ENCODE measurements around the gene SLC7A11.
"Not testable (repeated sequence)": the region's sequence is repeated elsewhere in the genome, so short reads cannot be mapped to it uniquely, and the experiment has no call there.

Gene SLC7A11

DNA sequence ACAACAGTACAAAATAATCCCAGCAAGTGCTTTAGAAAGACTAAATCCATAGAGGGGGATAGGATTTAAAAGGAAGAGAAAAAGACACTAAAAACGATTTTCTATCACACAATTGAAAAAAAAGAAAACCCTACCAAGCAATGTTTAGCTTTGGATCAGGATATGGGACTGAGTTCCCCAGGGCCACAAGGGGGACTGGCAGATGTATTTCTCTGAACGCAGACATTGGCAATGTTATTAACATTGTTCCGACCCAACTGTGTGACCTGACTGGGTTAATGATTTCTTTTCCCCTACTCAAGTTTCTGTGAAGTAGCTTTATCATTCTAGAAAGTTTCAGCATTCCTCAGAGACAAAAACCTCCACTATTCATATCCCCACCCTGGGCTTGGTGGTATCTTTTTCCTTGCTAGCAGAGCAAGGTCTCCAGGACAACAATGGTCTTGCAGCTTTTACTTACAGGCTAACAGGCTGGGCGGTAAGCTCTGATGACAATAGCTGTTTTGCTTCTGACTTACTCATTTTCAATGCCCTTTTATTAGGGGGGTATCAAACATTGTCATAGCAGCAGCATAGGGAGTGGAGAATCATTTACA, 25.8 kb downstream of the SLC7A11 start:
- CTCF ChIA-PET = interaction anchor here (0.8 to 1.7 kb wide), 3 partner anchors 34 to 464 kb away, joined by 3 to 4 read pairs (median 4); no protein-coding TSS in a partner anchor
- no peak overlapping the region for H3K4me3 ChIP-seq (ENCODE audit: low read depth, low read length)
- no peak for DNase-seq (ENCODE audit: low read depth, low spot score)
- POLR2A ChIA-PET = no interaction called here
- TF ChIP-seq, protein P1, sequence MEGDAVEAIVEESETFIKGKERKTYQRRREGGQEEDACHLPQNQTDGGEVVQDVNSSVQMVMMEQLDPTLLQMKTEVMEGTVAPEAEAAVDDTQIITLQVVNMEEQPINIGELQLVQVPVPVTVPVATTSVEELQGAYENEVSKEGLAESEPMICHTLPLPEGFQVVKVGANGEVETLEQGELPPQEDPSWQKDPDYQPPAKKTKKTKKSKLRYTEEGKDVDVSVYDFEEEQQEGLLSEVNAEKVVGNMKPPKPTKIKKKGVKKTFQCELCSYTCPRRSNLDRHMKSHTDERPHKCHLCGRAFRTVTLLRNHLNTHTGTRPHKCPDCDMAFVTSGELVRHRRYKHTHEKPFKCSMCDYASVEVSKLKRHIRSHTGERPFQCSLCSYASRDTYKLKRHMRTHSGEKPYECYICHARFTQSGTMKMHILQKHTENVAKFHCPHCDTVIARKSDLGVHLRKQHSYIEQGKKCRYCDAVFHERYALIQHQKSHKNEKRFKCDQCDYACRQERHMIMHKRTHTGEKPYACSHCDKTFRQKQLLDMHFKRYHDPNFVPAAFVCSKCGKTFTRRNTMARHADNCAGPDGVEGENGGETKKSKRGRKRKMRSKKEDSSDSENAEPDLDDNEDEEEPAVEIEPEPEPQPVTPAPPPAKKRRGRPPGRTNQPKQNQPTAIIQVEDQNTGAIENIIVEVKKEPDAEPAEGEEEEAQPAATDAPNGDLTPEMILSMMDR (IDR thresholded peaks at IDR 0.05; ENCODE audit: insufficient read depth, low read length, missing control alignments) = no peak

- POLR2A ChIA-PET; H3K4me3 ChIP-seq (ENCODE audit: low read depth, low read length); CTCF ChIA-PET: not testable (repeated sequence)
- DNase-seq (ENCODE audit: low read depth, low spot score) = peak; percentile 24
Observed at GRCh38 chr4:138210576-138210975, 31.6 kb downstream of the SLC7A11 start.

- TF ChIP-seq, protein P1 (IDR thresholded peaks at IDR 0.05; ENCODE audit: insufficient read depth, low read length, missing control alignments) = no peak
- no peak overlapping the region for H3K4me3 ChIP-seq (ENCODE audit: low read depth, low read length)
- POLR2A ChIA-PET = no interaction called here
- DNase-seq (ENCODE audit: low read depth, low spot score) = no peak
- CTCF ChIA-PET = interaction anchor here (1.4 to 1.5 kb wide), 2 partner anchors 9 to 729 kb away, joined by 3 to 5 read pairs; no protein-coding TSS in a partner anchor
Observed at GRCh38 chr4:138209094-138209493, 33.1 kb downstream of the SLC7A11 start.

GRCh38 chr4:138205531-138206233, 36.5 kb downstream of the SLC7A11 start:
- no peak for DNase-seq (ENCODE audit: low read depth, low spot score)
- H3K4me3 ChIP-seq (ENCODE audit: low read depth, low read length) = no peak overlapping the region
- ChIA-PET POLR2A (no interaction called here), CTCF (interaction anchor here (1.7 kb wide), 1 partner anchor 23 kb away, joined by 4 read pairs; no protein-coding TSS in a partner anchor)
- TF ChIP-seq, protein P1 (IDR thresholded peaks at IDR 0.05; ENCODE audit: insufficient read depth, low read length, missing control alignments) = no peak

GRCh38 chr4:138204507-138204906, 37.6 kb downstream of the SLC7A11 start:
- POLR2A ChIA-PET = no interaction called here
- TF ChIP-seq, protein P1 (IDR thresholded peaks at IDR 0.05; ENCODE audit: insufficient read depth, low read length, missing control alignments) = no peak
- no peak overlapping the region for H3K4me3 ChIP-seq (ENCODE audit: low read depth, low read length)
- CTCF ChIA-PET = interaction anchor here (0.8 to 1.7 kb wide), 2 partner anchors 22 to 316 kb away, joined by 3 to 4 read pairs; no protein-coding TSS in a partner anchor
- no peak for DNase-seq (ENCODE audit: low read depth, low spot score)

DNA sequence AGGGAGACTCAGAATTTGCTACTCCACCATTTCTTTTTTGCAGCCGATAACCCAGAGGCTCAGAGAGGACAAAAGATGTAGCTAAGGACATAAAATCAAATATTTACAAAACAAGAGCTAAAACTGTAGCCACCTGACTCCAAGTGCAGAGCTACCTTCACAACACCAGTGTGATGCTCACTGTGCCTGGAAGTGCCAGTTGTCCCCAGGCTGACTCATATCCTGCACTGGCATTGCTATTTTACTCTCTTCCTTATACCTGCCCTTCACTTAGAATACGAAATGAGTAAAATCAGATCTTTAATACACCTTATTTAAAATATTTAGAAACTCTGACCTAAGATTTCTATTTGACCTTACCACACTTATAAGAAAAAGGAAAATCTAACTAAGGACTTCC, 39.5 kb downstream of the SLC7A11 start:
- POLR2A ChIA-PET = no interaction called here
- no peak for DNase-seq (ENCODE audit: low read depth, low spot score)
- CTCF ChIA-PET = no interaction called here
- no peak overlapping the region for H3K4me3 ChIP-seq (ENCODE audit: low read depth, low read length)
- TF ChIP-seq, protein P1 (IDR thresholded peaks at IDR 0.05; ENCODE audit: insufficient read depth, low read length, missing control alignments) = no peak

Data from AG04449 (cell line).